Astrocyte (in vitro differentiated cells and primary cell): Measurements from ENCODE around the gene JAK3. TPM values are rescaled to one million over a fixed set of nuclear protein-coding genes. Genes with fewer than 3 reads are reported as not detected.

Experiments
- DNase-seq: peaks from one replicate; pipeline ENCODE4 v3.0.0-alpha.2; 2010; ENCODE audit warnings: low read depth
- FAIRE-seq: peaks from 2 replicates; lab custom pipeline; 2011; peaks lifted over from hg19 to GRCh38; lab: Jason Lieb, UNC
- H2AFZ ChIP-seq: 2 replicates; pipeline ENCODE4 v1.6.0; 2012; ENCODE audit warnings: low read depth, low read length, inconsistent platforms
- H3K27ac ChIP-seq: 2 replicates; pipeline ENCODE4 v1.5.1; 2011; ENCODE audit warnings: low read depth, low read length, inconsistent platforms
- H3K27me3 ChIP-seq: 2 replicates; pipeline ENCODE4 v1.6.0; 2011; ENCODE audit warnings: low read length, inconsistent platforms; ENCODE audit not compliant: insufficient read depth
- H3K36me3 ChIP-seq: 2 replicates; pipeline ENCODE4 v1.5.1; 2011; ENCODE audit warnings: low read length, inconsistent platforms; ENCODE audit not compliant: insufficient read depth
- H3K4me1 ChIP-seq: 2 replicates; pipeline ENCODE4 v1.5.1; 2011; ENCODE audit warnings: low read length, inconsistent platforms; ENCODE audit not compliant: insufficient read depth
- H3K4me2 ChIP-seq: 2 replicates; pipeline ENCODE4 v1.6.0; 2012; ENCODE audit warnings: low read length, inconsistent platforms
- H3K4me3 ChIP-seq: 2 replicates; pipeline ENCODE4 v1.5.1; 2011; ENCODE audit warnings: low read depth, mild to moderate bottlenecking, low read length, inconsistent platforms; ENCODE audit not compliant: insufficient read depth
- H3K79me2 ChIP-seq: 2 replicates; pipeline ENCODE4 v1.6.0; 2012; ENCODE audit warnings: mild to moderate bottlenecking, low read length, inconsistent platforms; ENCODE audit not compliant: insufficient read depth
- H3K9ac ChIP-seq: 2 replicates; pipeline ENCODE4 v1.6.0; 2012; ENCODE audit warnings: mild to moderate bottlenecking, low read length, inconsistent platforms
- H3K9me3 ChIP-seq: 2 replicates; pipeline ENCODE4 v1.5.1; 2012; ENCODE audit warnings: low read depth, mild to moderate bottlenecking, low read length, inconsistent platforms; ENCODE audit not compliant: insufficient read depth
- H4K20me1 ChIP-seq: 2 replicates; pipeline ENCODE4 v1.6.0; 2012; ENCODE audit warnings: low read length, inconsistent platforms; ENCODE audit not compliant: insufficient read depth
- H3K27ac Mint-ChIP-seq: one replicate; pipeline ENCODE4 v1.8.0; 2021; ENCODE audit warnings: mild to moderate bottlenecking, mixed read lengths; ENCODE audit not compliant: unreplicated experiment
- H3K27me3 Mint-ChIP-seq: one replicate; pipeline ENCODE4 v1.8.0; 2021; ENCODE audit warnings: low read depth, mixed read lengths; ENCODE audit not compliant: unreplicated experiment
- H3K36me3 Mint-ChIP-seq: one replicate; pipeline ENCODE4 v1.8.0; 2021; ENCODE audit warnings: low read depth, mixed read lengths; ENCODE audit not compliant: unreplicated experiment
- H3K4me1 Mint-ChIP-seq: one replicate; pipeline ENCODE4 v1.8.0; 2021; ENCODE audit warnings: low read depth, mixed read lengths; ENCODE audit not compliant: unreplicated experiment
- H3K4me3 Mint-ChIP-seq: one replicate; pipeline ENCODE4 v1.8.0; 2021; ENCODE audit warnings: mild to moderate bottlenecking, moderate library complexity, mixed read lengths; ENCODE audit not compliant: unreplicated experiment
- H3K9me3 Mint-ChIP-seq: one replicate; pipeline ENCODE4 v1.8.0; 2021; ENCODE audit warnings: mild to moderate bottlenecking, mixed read lengths; ENCODE audit not compliant: unreplicated experiment
- CTCF ChIP-seq: IDR thresholded peaks from 2 replicates; pipeline ENCODE4 v1.5.1; 2011; ENCODE audit warnings: low read depth, mild to moderate bottlenecking, inconsistent platforms, low read length, moderate library complexity; ENCODE audit not compliant: insufficient read depth
- EZH2 ChIP-seq: IDR thresholded peaks from 2 replicates; pipeline ENCODE4 v1.6.1; 2012; ENCODE audit warnings: mild to moderate bottlenecking, low read length, inconsistent platforms; ENCODE audit not compliant: insufficient read depth
- total RNA-seq: library from RNA; stranded (reverse); gene quantifications from 2 replicates; pipeline ENCODE4 v1.2.1, GENCODE V29; 2021

Gene JAK3
- total RNA-seq, 1 donor from 2014 or later: 1.00 TPM

DNA sequence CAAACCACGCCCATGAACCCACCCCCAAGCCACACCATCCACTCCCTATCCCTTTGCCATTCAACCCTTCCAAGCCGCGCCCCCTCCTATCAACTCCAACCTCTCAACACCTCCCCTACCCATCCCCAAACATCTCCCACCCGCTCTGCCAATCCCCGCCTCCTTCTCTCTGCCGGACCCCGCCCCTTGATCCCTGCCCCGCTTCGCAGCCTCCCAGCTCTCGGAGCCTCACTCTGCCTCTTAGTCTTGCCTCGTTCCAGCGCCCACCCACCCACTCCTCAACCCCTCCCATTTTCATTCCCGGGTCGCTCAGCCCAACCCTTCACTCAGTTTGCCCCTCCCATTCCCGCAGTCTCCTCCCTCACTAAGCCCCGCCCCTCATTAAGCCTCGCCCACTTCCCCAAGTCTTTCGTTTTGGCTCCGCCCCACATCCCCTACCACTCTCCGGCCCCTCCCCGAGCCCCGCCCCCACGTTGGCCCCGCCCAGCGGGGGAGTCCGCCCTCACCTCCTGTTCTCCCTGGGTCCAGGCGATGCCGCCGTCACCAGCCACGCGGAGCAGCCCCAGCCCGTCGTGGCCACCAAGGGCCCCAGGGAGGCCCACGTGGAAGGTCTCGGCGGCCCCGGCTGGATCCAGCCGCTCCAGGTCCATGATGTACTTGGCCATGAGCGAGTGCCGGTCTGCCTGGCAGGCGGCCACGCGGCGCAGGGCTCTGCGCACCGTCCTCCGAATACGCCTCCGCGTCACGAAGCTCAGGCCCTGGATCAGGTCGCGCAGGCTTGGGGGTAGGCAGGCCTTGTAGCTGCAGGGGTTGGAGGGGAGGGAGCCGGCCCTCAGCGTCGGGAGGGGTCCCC lies 5.7 kb downstream of the JAK3 start:
- no peaks in the 10 kb centered on the region for H3K9me3 ChIP-seq
- peak overlapping the region; percentile 83 for H3K4me2 ChIP-seq
- Mint-ChIP-seq H3K36me3 (peaks cover 3% of the 10 kb centered on the region), H3K9me3 (peaks cover 2% of the 10 kb centered on the region), H3K4me3 (peak overlapping the region; percentile 73), H3K27ac (no peak overlapping the region), H3K4me1 (no peaks in the 10 kb centered on the region), H3K27me3 (peaks cover 38% of the 10 kb centered on the region)
- no peaks in the 10 kb centered on the region for H3K36me3 ChIP-seq
- FAIRE-seq: no peak
- H2AFZ ChIP-seq: peak overlapping the region; percentile 85
- no peaks in the 10 kb centered on the region for H3K4me1 ChIP-seq
- H3K27ac ChIP-seq: no peak overlapping the region
- H3K79me2 ChIP-seq: no peaks in the 10 kb centered on the region
- DNase-seq: peak; percentile 49
- H3K27me3 ChIP-seq: no peaks in the 10 kb centered on the region
- no peaks in the 10 kb centered on the region for H4K20me1 ChIP-seq
- TF ChIP-seq EZH2: no peak
- no peak for TF ChIP-seq CTCF
- peak overlapping the region; percentile 29 for H3K4me3 ChIP-seq
- peak overlapping the region; percentile 40 for H3K9ac ChIP-seq

DNA sequence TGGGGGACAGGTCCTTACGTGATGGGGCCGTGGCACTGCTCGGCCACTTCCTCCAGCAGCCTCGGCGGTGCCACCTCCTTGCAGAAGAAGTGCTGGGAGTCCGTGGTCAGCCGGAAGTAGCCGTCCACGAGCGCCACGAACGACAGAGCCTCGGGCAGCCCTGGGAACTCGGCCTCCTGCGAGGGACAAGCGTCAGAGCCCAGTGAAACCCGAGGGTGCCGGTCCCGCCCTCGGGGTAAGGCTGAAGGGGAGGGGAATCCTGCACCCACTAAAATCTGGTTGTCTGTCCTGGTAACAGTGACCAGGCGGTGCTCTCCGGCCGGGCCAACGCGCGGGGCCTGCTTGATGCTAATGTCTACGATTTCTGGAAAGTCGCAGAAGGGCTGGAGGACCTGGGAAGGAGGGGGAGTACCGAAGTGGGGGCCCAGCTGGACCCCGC lies 6.4 kb downstream of the JAK3 start:
- DNase-seq (no peak), FAIRE-seq (no peak)
- Mint-ChIP-seq H3K27me3 (peaks cover 42% of the 10 kb centered on the region), H3K4me1 (no peaks in the 10 kb centered on the region), H3K9me3 (peaks cover 2% of the 10 kb centered on the region), H3K36me3 (peaks cover 3% of the 10 kb centered on the region), H3K4me3 (peak overlapping the region; percentile 76), H3K27ac (no peak overlapping the region)
- Histone ChIP-seq H3K9me3 (no peaks in the 10 kb centered on the region), H2AFZ (peak overlapping the region; percentile 42), H3K27me3 (no peaks in the 10 kb centered on the region), H3K27ac (no peak overlapping the region), H3K79me2 (no peaks in the 10 kb centered on the region), H4K20me1 (no peaks in the 10 kb centered on the region), H3K9ac (no peak overlapping the region), H3K4me1 (no peaks in the 10 kb centered on the region), H3K36me3 (no peaks in the 10 kb centered on the region), H3K4me2 (peak overlapping the region; percentile 83), H3K4me3 (no peak overlapping the region)
- TF ChIP-seq EZH2 (no peak), CTCF (no peak)

DNA sequence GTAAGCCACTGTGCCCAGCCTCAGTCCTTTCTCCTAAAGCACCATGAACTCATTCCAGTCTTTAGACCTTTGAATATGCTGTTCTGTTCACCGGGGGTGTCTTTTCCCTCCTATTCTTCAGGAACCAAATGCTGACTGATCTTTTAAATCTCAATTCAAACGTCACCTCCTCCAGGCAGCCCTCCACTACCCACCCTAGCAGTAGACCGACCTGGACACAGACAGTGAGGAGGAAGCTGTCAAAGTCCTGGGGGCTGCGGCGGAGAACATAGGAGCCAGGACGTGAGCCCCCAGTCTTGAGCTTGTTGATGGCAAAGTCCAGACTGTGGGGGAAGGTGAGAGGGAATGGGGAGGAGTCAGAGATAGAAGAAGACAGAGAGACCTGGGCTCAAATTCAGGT lies 7.8 kb downstream of the JAK3 start:
- no peaks in the 10 kb centered on the region for H3K9me3 ChIP-seq
- no peaks in the 10 kb centered on the region for H3K36me3 ChIP-seq
- H3K27ac ChIP-seq: no peak overlapping the region
- no peak overlapping the region for H2AFZ ChIP-seq
- TF ChIP-seq CTCF: no peak
- no peak for TF ChIP-seq EZH2
- H3K9ac ChIP-seq: no peak overlapping the region
- no peak overlapping the region for H3K4me3 ChIP-seq
- no peaks in the 10 kb centered on the region for H4K20me1 ChIP-seq
- H3K9me3 Mint-ChIP-seq: peaks cover 2% of the 10 kb centered on the region
- no peaks in the 10 kb centered on the region for H3K27me3 ChIP-seq
- DNase-seq (no peak), FAIRE-seq (no peak)
- H3K4me1 ChIP-seq: no peaks in the 10 kb centered on the region
- H3K4me1 Mint-ChIP-seq: no peaks in the 10 kb centered on the region
- H3K4me2 ChIP-seq: no peak overlapping the region
- H3K27me3 Mint-ChIP-seq: peaks cover 52% of the 10 kb centered on the region
- H3K79me2 ChIP-seq: no peaks in the 10 kb centered on the region
- peaks cover 3% of the 10 kb centered on the region for H3K36me3 Mint-ChIP-seq
- no peak overlapping the region for H3K27ac Mint-ChIP-seq
- H3K4me3 Mint-ChIP-seq: no peak overlapping the region
